ENCODE data around the gene CDC23. TPM values are rescaled to one million over a fixed set of nuclear protein-coding genes. Genes with fewer than 3 reads are reported as not detected.

The CDC23 gene
- total and polyA plus RNA-seq, 2 of the 8 experiments (the other 6 are each of a cell fraction or from before 2014, with no cell fraction given), result 32.6 to 45.7 TPM

- Histone ChIP-seq H4K8ac (ENCODE audit: extremely low read depth, insufficient read depth, low read length) (no peak overlapping the region), H2AFZ (ENCODE audit: low read length) (0 out of 2 replicates have a peak overlapping the region, but pooled peaks have one; percentile 26), H3K23ac (ENCODE audit: insufficient read length) (no peak overlapping the region), H3K56ac (replicated peaks; ENCODE audit: insufficient read length, low read depth, low read length) (no peak overlapping the region), H2BK5ac (ENCODE audit: low read depth, low read length) (no peak overlapping the region), H2BK120ac (replicated peaks; ENCODE audit: low read depth, low read length) (no peak overlapping the region), H3K9me3 (ENCODE audit: insufficient read depth in 2 of 2, low read depth in 1 of 2, low read length in 1 of 2) (no peaks in the 10 kb centered on the region), H2BK12ac (ENCODE audit: low read depth, low read length) (no peak overlapping the region), H4K91ac (replicated peaks; ENCODE audit: insufficient read length, low read length) (no peak overlapping the region), H2BK20ac (ENCODE audit: low read length) (no peak overlapping the region), H3K79me1 (ENCODE audit: low read depth, low read length) (no peaks in the 10 kb centered on the region), H3K4me1 (replicated peaks in 1 of 4; ENCODE audit: control insufficient read depth in 3 of 4, insufficient read depth in 4 of 4, low read length in 3 of 4) (peaks cover 0 to 5% (median 3%) of the 10 kb centered on the region in 4 experiments; a peak in 5 of 7 replicates), H2AK5ac (ENCODE audit: low read depth, low read length) (no peak overlapping the region), H4K20me1 (replicated peaks in 1 of 2; ENCODE audit: control insufficient read depth in 1 of 2, insufficient read depth in 2 of 2, low read length in 2 of 2) (no peaks in the 10 kb centered on the region), H3K9ac (replicated peaks in 1 of 4; ENCODE audit: extremely low read depth in 1 of 4, low read depth in 3 of 4, low read length in 3 of 4) (no peak overlapping the region), H4K5ac (ENCODE audit: insufficient read length, low read depth, low read length) (no peak overlapping the region), H2BK15ac (ENCODE audit: low read length) (no peak overlapping the region), H3K36me3 (ENCODE audit: control insufficient read depth in 2 of 4, insufficient read depth in 4 of 4, low read length in 3 of 4) (no peaks in the 10 kb centered on the region), H3K4me3 (ENCODE audit: extremely low read depth in 1 of 4, insufficient read depth in 2 of 4, low read depth in 3 of 4, low read length in 4 of 4) (no peak overlapping the region), H3K4me2 (ENCODE audit: insufficient read depth in 1 of 2, low read depth in 2 of 2, low read length in 2 of 2) (peak overlapping the region; percentile 64 to 92; a peak in 2 of 4 replicates), H3K4ac (replicated peaks; ENCODE audit: insufficient read length, low read depth, low read length) (no peak overlapping the region), H3K27ac (ENCODE audit: low read depth, low read length) (no peak overlapping the region), H3K23me2 (ENCODE audit: low read depth, low read length) (peaks cover 5% of the 10 kb centered on the region), H3K79me2 (ENCODE audit: control insufficient read depth in 1 of 2, insufficient read depth in 2 of 2, low read length in 2 of 2) (no peaks in the 10 kb centered on the region), H3K18ac (ENCODE audit: extremely low read depth, low read length) (no peak overlapping the region), H3K14ac (ENCODE audit: insufficient read length) (no peak overlapping the region), H3K27me3 (replicated peaks in 1 of 4; ENCODE audit: control insufficient read depth in 3 of 4, extremely low read depth in 1 of 4, insufficient read depth in 3 of 4, low read length in 3 of 4) (peaks cover 9 to 26% (median 23%) of the 10 kb centered on the region in 4 experiments)
- POLR2A ChIA-PET (ENCODE audit: partially characterized antibody), result interaction anchor here (1.6 to 2.2 kb wide), 2 partner anchors 12 to 28 kb away, joined by 3 to 9 read pairs; partner anchors contain the start of gene CDC23
- 84% methylated on average over 3 of the region's 3 CpGs; no CpG with 5 or more reads in 1 of the 2 experiments for WGBS, 2 experiments (ENCODE audit: extremely low coverage in 1 of 2, insufficient coverage in 1 of 2, insufficient read length in 1 of 2, insufficient replicate concordance in 2 of 2, low coverage in 1 of 2, low lambda C conversion rate in 2 of 2, missing lambda C conversion rate in 1 of 2)
- CTCF ChIA-PET (ENCODE audit: partially characterized antibody), result interaction anchor here (0.6 to 11.8 kb wide), 3 partner anchors 11 to 24 kb away, joined by 3 to 112 read pairs (median 19); no protein-coding TSS in a partner anchor
- FAIRE-seq, result no peak
- DNase-seq (ENCODE audit: low read depth in 1 of 2, low spot score in 2 of 2), result no peak
- TF ChIP-seq RNF2 (IDR thresholded peaks at IDR 0.05; ENCODE audit: borderline replicate concordance, low read depth, low read length, missing control alignments, poor library complexity, severe bottlenecking) (no peak), POLR2AphosphoS5 (IDR thresholded peaks at IDR 0.05; ENCODE audit: low read depth, low read length) (no peak), CTBP2 (IDR thresholded peaks at IDR 0.05; ENCODE audit: borderline replicate concordance, insufficient read depth, insufficient read length, low read length) (no peak), GABPA (IDR thresholded peaks at IDR 0.05; ENCODE audit: borderline replicate concordance, insufficient read depth, low read length) (no peak), EZH2 (IDR thresholded peaks at IDR 0.05; ENCODE audit: low read depth, low read length, severe bottlenecking) (no peak), KDM4A (IDR thresholded peaks at IDR 0.05; ENCODE audit: low read depth, low read length, severe bottlenecking) (no peak), MAFK (IDR thresholded peaks at IDR 0.05; ENCODE audit: low read depth, low read length) (no peak)
Measured at GRCh38 chr5:138240650-138241385, 27.7 kb upstream of the CDC23 start.
